ENCODE results near the gene KCNJ10. TPM values are rescaled to one million over a fixed set of nuclear protein-coding genes. Genes with fewer than 3 reads are reported as not detected.

Gene KCNJ10
- total RNA-seq, 4 donors from 2014 or later, result 6.5 to 13.5 (median 8.8) TPM

DNA sequence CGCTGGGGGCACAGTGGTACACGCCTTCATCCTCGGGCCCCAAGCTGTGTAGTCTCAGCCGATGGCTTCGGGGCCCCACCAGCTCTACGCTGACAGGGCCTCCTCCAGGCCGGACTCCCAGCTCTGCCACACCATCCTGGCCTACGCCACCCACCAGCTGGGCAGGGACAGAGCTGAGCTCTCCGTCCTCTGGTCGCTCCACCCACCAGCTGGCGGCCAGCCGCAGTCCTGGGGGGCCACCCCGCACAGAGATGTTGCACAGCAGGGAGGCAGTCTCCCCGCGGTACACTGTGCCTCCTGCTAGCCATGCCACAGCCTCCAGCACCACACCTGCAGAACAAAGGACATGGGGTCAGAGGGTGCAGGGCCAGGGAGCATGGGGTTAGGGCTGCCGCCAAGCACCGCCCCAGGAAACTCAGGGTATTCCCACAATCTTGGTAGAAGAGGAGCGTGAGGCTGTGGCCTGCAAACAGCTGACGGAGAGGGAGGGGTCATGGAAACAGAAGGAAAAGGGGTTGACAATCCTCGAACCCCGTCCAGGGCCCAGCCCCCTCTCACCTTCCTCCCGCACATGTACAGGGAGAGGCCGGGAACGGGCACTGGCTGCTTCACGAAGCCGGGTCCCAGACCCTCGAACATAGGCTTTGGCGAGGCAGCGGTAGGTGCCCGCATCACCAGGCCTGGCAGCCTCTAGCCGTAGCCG, 22.6 kb upstream of the KCNJ10 start:
- Histone ChIP-seq H3K4me3 (no peak overlapping the region), H3K36me3 (peaks cover 0 to 79% (median 0%) of the 10 kb centered on the region in 3 donors)
- 82 to 92% methylated on average over 23 to 32 of the region's 32 CpGs for WGBS, 2 donors

DNA sequence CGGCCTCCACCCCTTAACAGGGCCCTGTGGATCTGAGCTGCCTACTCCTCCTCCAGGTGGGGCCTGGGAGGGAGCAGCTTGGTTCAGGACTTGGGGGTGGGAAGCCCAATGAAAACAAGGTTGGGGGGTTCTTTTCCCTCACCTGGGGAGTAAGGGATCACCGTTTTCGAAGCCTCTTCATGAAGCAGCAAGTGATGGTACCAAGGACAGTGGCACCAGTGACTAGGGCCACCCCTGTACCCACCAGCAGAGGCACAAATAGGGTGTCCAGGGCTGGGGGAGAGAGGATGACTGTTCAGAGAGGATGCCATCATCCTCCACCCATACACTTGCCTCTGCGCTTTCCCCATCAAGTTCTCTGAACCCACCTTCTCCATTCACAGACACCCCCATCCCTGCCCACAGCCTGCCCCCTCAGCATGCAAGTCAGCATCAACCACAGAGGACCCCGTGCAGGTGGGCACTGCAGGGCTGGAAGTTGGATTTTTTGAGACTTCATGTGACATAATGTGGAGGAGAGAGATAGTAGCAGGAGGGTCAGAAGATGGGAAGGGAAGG, 21.8 kb upstream of the KCNJ10 start:
- 91 to 96% methylated on average over 5 of the region's 5 CpGs for WGBS, 2 donors
- TF ChIP-seq CTCF (IDR thresholded peaks at IDR 0.05) (no peak), POLR2A (IDR thresholded peaks at IDR 0.05) (no peak)
- H3K36me3 ChIP-seq, result peaks cover 0 to 83% (median 0%) of the 10 kb centered on the region in 3 donors

More for the DNA sequence above, 22.6 kb upstream of the KCNJ10 start:
- H3K27me3 ChIP-seq, result no peaks in the 10 kb centered on the region
- no peaks in the 10 kb centered on the region for H3K9me3 ChIP-seq
- TF ChIP-seq EP300 (IDR thresholded peaks at IDR 0.05) (no peak), POLR2A (IDR thresholded peaks at IDR 0.05) (no peak)
- DNase-seq (ENCODE audit: low spot score in 2 of 2), result no peak
- peak overlapping the region in 1 of 4 donors; percentile 99 for H3K27ac ChIP-seq
- H3K4me1 ChIP-seq, result peaks cover 0 to 41% (median 23%) of the 10 kb centered on the region in 4 donors

DNA sequence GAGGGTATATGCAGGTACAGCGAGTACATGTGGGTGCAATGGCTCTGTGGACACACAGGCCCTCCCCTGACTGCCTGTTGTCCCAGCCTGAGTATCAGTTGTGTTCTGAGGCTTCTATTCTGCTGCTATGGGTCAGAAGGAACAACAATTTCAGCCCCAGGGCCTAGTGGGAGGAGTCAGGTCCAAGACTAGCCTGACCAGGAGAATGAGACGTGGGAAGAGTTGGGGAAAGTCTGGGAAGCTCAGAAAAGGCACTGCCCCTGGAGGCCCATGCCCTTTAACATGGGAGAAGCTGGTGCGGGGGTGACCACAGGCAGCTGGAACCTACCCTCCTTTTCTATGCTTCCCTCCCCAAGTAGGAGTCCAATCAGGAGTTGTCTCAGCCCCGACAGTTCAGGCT, 20.8 kb upstream of the KCNJ10 start:
- WGBS, 2 donors, result 77 to 81% methylated on average over 4 of the region's 4 CpGs
- Histone ChIP-seq H3K36me3 (peaks cover 0 to 83% (median 0%) of the 10 kb centered on the region in 3 donors), H3K27ac (no peak overlapping the region)

More for the DNA sequence above, 21.8 kb upstream of the KCNJ10 start:
- Histone ChIP-seq H3K4me1 (peaks cover 0 to 33% (median 16%) of the 10 kb centered on the region in 4 donors), H3K4me3 (no peak overlapping the region), H3K27me3 (no peaks in the 10 kb centered on the region), H3K27ac (no peak overlapping the region), H3K9me3 (no peaks in the 10 kb centered on the region)
- no peak for DNase-seq (ENCODE audit: low spot score in 2 of 2)

DNA sequence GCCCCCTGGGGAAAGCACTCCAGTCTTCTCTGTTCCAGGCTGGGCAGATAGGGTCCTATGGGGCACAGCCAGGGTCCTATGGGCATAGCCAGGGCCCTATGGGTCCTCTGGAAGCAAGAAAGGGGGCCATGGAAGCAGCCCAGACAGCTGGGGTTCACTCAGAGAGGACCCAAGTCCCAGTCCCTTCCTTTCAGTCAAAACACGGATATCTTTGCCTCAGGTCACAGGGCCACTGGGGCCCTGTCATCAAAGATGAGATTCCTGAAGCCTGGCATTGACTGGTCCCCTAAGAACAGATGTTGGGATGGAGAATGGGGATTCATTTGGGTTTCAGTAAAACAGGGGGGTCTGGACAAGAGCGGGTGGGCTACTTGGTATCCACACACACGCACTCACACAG, 19.9 kb upstream of the KCNJ10 start:
- peaks cover 0 to 78% (median 0%) of the 10 kb centered on the region in 3 donors for H3K36me3 ChIP-seq
- TF ChIP-seq EP300 (IDR thresholded peaks at IDR 0.05) (no peak), CTCF (IDR thresholded peaks at IDR 0.05) (no peak), POLR2A (IDR thresholded peaks at IDR 0.05) (no peak)
- WGBS, 2 donors, result 75 to 95% methylated on average over 3 of the region's 3 CpGs

More for the DNA sequence above, 20.8 kb upstream of the KCNJ10 start:
- no peak for TF ChIP-seq EP300 (IDR thresholded peaks at IDR 0.05)
- TF ChIP-seq CTCF (IDR thresholded peaks at IDR 0.05), result no peak
- no peak for TF ChIP-seq POLR2A (IDR thresholded peaks at IDR 0.05)
- H3K4me3 ChIP-seq, result no peak overlapping the region
- H3K9me3 ChIP-seq, result no peaks in the 10 kb centered on the region
- DNase-seq (ENCODE audit: low spot score in 2 of 2), result no peak
- H3K4me1 ChIP-seq, result peaks cover 0 to 30% (median 6%) of the 10 kb centered on the region in 4 donors
- no peaks in the 10 kb centered on the region for H3K27me3 ChIP-seq

DNA sequence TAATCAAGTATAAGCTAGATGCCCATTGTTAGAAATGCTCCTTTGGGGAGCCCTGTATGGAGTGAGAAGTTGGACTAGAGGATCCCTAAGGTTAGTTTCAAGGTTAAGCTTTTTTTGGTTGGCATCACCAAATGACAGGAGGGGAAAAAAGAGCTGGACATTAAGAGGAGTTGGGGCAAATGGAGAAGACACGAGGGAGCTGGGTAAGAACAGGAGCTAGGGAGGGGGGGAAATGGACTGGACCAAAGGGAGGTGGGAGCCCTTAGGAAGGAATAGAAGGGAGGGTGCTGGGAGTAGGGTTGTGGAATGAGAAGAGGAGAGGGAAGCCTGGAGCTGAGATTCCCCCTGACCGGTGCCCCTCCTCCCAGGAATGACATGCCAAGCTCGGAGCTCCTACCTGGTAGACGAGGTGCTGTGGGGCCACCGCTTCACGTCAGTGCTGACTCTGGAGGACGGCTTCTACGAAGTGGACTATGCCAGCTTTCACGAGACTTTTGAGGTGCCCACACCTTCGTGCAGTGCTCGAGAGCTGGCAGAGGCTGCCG, 17.2 kb upstream of the KCNJ10 start:
- peak overlapping the region in 2 of 4 donors; percentile 50 to 81 for H3K27ac ChIP-seq
- H3K9me3 ChIP-seq, result no peaks in the 10 kb centered on the region
- TF ChIP-seq EP300 (IDR thresholded peaks at IDR 0.05) (no peak), CTCF (IDR thresholded peaks at IDR 0.05) (no peak), POLR2A (IDR thresholded peaks at IDR 0.05) (no peak)
- H3K4me1 ChIP-seq, result peaks cover 0 to 17% (median 0%) of the 10 kb centered on the region in 4 donors
- 92 to 95% methylated on average over 12 of the region's 12 CpGs for WGBS, 2 donors
- peaks cover 0 to 15% of the 10 kb centered on the region in 2 donors for H3K27me3 ChIP-seq
- no peak for DNase-seq (ENCODE audit: low spot score in 2 of 2)
- H3K4me3 ChIP-seq, result no peak overlapping the region
- H3K36me3 ChIP-seq, result peaks cover 0 to 51% (median 0%) of the 10 kb centered on the region in 3 donors

More for the DNA sequence above, 19.9 kb upstream of the KCNJ10 start:
- Histone ChIP-seq H3K27me3 (no peaks in the 10 kb centered on the region), H3K9me3 (no peaks in the 10 kb centered on the region), H3K27ac (no peak overlapping the region), H3K4me3 (no peak overlapping the region), H3K4me1 (peaks cover 0 to 24% (median 3%) of the 10 kb centered on the region in 4 donors)
- no peak for DNase-seq (ENCODE audit: low spot score in 2 of 2)
